Esophagus muscularis mucosa (tissue), 4 donors: Measurements from ENCODE around the gene ETV6. TPM values are rescaled to one million over a fixed set of nuclear protein-coding genes. Genes with fewer than 3 reads are reported as not detected.

Source experiments
- DNase-seq: peaks from one replicate; pipeline ENCODE4 v3.0.0-alpha.2; 2017; ENCODE audit errors: extremely low spot score
- H3K27ac ChIP-seq, 4 donors: fragments of 200-600 bp; sonication (generic); replicated peaks in 1 of 4; 1 replicate in 3 of 4; 2 replicates in 1 of 4; pipeline ENCODE4 v1.5.1; 2016 to 2019; ENCODE audit warnings: mild to moderate bottlenecking in 1 of 4
- H3K27me3 ChIP-seq, 4 donors: fragments of 200-600 bp; sonication (generic); one replicate each; pipeline versions ENCODE4 v1.5.1 to v1.6.0; 2016 to 2019
- H3K36me3 ChIP-seq, 4 donors: fragments of 200-600 bp; sonication (generic); one replicate each; pipeline ENCODE4 v1.5.1; 2016 to 2019
- H3K4me1 ChIP-seq, 4 donors: fragments of 200-600 bp; sonication (generic); one replicate each; pipeline ENCODE4 v1.5.1; 2016 to 2019
- H3K4me3 ChIP-seq, 4 donors: fragments of 200-600 bp; sonication (generic); 1 replicate in 2 of 4; 2 replicates in 2 of 4; pipeline ENCODE4 v1.5.1; 2016 to 2019; ENCODE audit warnings: mild to moderate bottlenecking in 4 of 4, moderate library complexity in 1 of 4
- H3K9me3 ChIP-seq, 4 donors: fragments of 200-600 bp; sonication (generic); 1 replicate in 3 of 4; 2 replicates in 1 of 4; pipeline ENCODE4 v1.5.1; 2016 to 2019
- EP300 ChIP-seq: sonication (generic); formaldehyde crosslinking; IDR thresholded peaks from one replicate; pipeline ENCODE4 v1.6.1; 2017; ENCODE audit warnings: antibody characterized with exemption
- POLR2A ChIP-seq: fragments of 450-650 bp; IDR thresholded peaks from one replicate; pipeline ENCODE4 v1.6.1; 2017; ENCODE audit warnings: antibody characterized with exemption, moderate library complexity, mild to moderate bottlenecking, low read depth
- POLR2AphosphoS5 ChIP-seq, 2 donors: sonication (generic); formaldehyde crosslinking; IDR thresholded peaks; one replicate each; pipeline ENCODE4 v1.6.1; 2017; ENCODE audit warnings: antibody characterized with exemption in 2 of 2
- WGBS: methylation state at CpG from one replicate; pipeline ENCODE4 v1.1.5; 2018; 5-methylcytosine and 5-hydroxymethylcytosine counted together
- intact Hi-C: fragments of 100-400 bp; cut with DNase I; formaldehyde crosslinking; loops from one replicate; pipeline ENCODE4 v1.15.1; 2023
- total RNA-seq, 4 donors: library from RNA; depleted of rRNA; stranded (reverse); fragments of >200 nt; gene quantifications; one replicate each; pipeline versions ENCODE4 v1.1.0 to v1.2.1, GENCODE V29; 2016
- TF ChIP-seq, protein P1 (sequence below), 3 experiments: fragments of 200-600 bp in 2 of 3; fragments of 450-650 bp in 1 of 3; sonication (generic) in 2 of 3; IDR thresholded peaks; one replicate each; pipeline ENCODE4 v1.5.1; 2017 to 2019; ENCODE audit warnings: antibody characterized with exemption in 3 of 3, mild to moderate bottlenecking in 2 of 3, moderate library complexity in 1 of 3

ETV6 gene
- total RNA-seq, 4 donors from 2014 or later = 22.4 to 29.6 (median 25.3) TPM

DNA sequence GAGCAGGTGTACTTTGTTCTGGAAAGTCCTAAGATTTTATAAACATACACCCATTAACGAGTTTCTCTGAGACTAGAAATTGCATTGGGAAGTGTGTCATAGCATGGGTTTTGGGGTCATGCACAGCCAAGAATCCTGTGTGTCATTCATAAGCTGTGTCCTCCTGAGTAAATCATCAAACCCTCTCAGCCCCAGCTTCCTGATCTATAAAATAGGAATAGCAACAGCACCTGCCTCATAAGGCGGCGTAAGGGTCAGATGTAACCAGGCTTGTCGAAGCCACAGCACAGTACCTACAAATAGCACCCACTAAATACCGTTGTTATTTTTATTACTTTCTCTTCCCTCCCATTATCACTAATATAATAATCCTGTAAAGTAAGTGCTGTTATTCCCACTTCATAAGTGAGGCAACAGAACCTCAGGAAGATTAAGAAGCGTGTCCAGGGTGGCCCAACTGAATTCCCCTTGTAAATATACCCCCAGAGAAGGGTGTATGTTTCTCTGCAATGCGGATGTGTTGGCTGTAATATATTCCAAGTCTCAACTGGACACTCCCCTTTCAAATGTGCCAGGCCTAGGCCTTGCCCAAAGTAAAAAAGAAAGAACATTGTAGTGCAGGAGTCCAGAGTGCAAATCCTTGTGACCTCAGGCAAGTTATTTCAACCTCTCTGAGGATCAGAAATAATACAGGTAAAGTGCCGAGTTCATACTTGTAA, 233.0 kb downstream of the ETV6 start:
- Histone ChIP-seq H3K4me3 (no peak overlapping the region), H3K4me1 (peaks cover 36 to 72% (median 64%) of the 10 kb centered on the region in 4 donors), H3K9me3 (no peaks in the 10 kb centered on the region), H3K36me3 (peaks cover 0 to 32% (median 29%) of the 10 kb centered on the region in 4 donors), H3K27ac (peak overlapping the region in 2 of 4 donors; percentile 13 to 23), H3K27me3 (no peaks in the 10 kb centered on the region)
- TF ChIP-seq, protein P1, sequence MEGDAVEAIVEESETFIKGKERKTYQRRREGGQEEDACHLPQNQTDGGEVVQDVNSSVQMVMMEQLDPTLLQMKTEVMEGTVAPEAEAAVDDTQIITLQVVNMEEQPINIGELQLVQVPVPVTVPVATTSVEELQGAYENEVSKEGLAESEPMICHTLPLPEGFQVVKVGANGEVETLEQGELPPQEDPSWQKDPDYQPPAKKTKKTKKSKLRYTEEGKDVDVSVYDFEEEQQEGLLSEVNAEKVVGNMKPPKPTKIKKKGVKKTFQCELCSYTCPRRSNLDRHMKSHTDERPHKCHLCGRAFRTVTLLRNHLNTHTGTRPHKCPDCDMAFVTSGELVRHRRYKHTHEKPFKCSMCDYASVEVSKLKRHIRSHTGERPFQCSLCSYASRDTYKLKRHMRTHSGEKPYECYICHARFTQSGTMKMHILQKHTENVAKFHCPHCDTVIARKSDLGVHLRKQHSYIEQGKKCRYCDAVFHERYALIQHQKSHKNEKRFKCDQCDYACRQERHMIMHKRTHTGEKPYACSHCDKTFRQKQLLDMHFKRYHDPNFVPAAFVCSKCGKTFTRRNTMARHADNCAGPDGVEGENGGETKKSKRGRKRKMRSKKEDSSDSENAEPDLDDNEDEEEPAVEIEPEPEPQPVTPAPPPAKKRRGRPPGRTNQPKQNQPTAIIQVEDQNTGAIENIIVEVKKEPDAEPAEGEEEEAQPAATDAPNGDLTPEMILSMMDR (IDR thresholded peaks at IDR 0.05) = no peak
- TF ChIP-seq POLR2AphosphoS5 (IDR thresholded peaks at IDR 0.05) (no peak), EP300 (no peak), POLR2A (no peak)
- intact Hi-C loops = loop anchor here (10.0 kb wide), 1 partner anchor 152 kb away; no protein-coding TSS in a partner anchor
- no peak for DNase-seq
- 89% methylated on average over 8 of the region's 8 CpGs for WGBS

DNA sequence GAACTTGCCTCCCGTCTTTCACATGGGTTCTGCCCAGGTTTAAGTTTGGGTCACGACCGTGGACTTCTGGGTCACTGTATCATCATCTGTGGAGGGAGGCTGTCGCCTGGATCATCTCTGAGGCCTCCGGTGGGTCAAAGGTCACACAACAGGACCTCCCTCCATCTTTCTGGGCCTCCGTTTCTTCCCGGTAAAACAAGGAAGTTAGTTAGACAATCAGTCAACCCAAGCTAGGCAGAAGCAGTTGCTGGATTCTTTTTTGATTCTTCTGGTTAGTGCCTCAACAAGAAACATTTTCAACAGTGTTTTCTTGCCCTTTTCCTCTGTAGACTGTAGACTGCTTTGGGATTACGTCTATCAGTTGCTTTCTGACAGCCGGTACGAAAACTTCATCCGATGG, 234.6 kb downstream of the ETV6 start:
- H3K27ac ChIP-seq = peak overlapping the region; percentile 56 to 68 (median 62)
- no peak for DNase-seq

DNA sequence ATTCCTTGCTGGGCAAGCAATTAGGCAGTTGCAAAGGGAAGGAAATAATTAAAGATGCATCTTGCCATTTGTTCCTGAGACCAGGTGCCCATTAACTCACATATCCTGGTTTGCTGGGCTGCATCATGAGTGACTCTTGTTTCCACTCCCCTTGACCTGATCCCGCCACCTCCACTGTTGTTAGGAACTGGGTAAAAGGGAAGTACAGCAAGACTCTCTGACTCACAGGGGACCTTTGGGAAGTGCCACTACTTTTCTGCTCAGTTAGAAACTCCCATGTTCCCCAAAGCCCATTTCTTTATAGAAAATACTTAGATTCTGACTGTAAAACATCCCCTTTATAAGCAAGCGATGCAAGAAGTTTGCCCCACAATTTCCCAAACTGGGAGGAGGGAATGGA, 235.2 kb downstream of the ETV6 start:
- TF ChIP-seq, protein P1 (IDR thresholded peaks at IDR 0.05) = no peak
- TF ChIP-seq EP300 = no peak
- no peak for TF ChIP-seq POLR2AphosphoS5 (IDR thresholded peaks at IDR 0.05)
- no peak for TF ChIP-seq POLR2A
- Histone ChIP-seq H3K9me3 (no peaks in the 10 kb centered on the region), H3K4me3 (no peak overlapping the region), H3K4me1 (peaks cover 20 to 49% (median 41%) of the 10 kb centered on the region in 4 donors), H3K36me3 (peaks cover 0 to 47% (median 44%) of the 10 kb centered on the region in 4 donors), H3K27me3 (no peaks in the 10 kb centered on the region), H3K27ac (peak overlapping the region; percentile 56 to 68 (median 62))
- DNase-seq = no peak
- 88% methylated on average over 2 of the region's 2 CpGs for WGBS
- intact Hi-C loops = loop anchor here (10.0 kb wide), 1 partner anchor 150 kb away; no protein-coding TSS in a partner anchor

More for the DNA sequence above, 234.6 kb downstream of the ETV6 start:
- 74% methylated on average over 11 of the region's 11 CpGs for WGBS
- no peaks in the 10 kb centered on the region for H3K9me3 ChIP-seq
- H3K27me3 ChIP-seq = no peaks in the 10 kb centered on the region
- no peak for TF ChIP-seq POLR2A
- TF ChIP-seq EP300 = no peak
- TF ChIP-seq POLR2AphosphoS5 (IDR thresholded peaks at IDR 0.05) = no peak
- TF ChIP-seq, protein P1 (IDR thresholded peaks at IDR 0.05) = no peak
- intact Hi-C loops = loop anchor here (10.0 kb wide), 1 partner anchor 151 kb away; no protein-coding TSS in a partner anchor
- no peak overlapping the region for H3K4me3 ChIP-seq
- peaks cover 0 to 47% (median 43%) of the 10 kb centered on the region in 4 donors for H3K36me3 ChIP-seq
- H3K4me1 ChIP-seq = peaks cover 20 to 55% (median 47%) of the 10 kb centered on the region in 4 donors

DNA sequence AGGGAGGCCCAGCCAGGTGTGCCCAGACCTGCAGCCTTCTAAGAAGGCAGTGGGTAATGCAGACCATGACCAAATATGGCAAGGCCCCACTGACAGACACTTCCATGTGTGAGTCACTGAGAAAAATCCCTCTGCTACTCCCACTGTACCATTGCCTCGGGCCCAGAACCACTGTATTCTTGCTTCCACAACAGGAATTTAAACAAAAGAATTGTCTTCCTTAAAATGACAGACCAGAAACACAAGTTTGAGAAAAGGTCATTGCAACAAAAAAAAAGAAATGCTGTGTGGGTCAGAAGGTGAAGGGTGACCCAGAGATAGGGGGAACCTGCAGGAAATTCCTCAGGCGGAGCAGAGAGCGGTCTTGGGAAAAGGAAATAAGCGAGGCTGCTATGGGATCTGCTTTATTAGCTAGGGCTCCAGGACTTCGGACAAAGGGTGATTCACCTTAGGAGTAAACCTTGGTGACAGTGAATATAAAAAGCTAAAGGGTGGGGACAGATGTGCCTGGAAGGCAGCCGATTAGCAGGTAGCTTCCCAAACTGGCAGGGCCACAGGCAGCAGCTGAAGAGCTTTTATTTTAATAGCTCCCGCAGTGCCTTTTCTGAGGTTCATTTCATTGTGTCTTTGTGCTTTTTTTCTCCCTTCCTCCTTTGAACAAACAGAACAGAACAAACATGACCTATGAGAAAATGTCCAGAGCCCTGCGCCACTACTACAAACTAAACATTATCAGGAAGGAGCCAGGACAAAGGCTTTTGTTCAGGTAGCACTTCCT, 236.0 kb downstream of the ETV6 start:
- peaks cover 20 to 48% (median 37%) of the 10 kb centered on the region in 4 donors for H3K4me1 ChIP-seq
- TF ChIP-seq POLR2AphosphoS5 (IDR thresholded peaks at IDR 0.05) (no peak), EP300 (no peak), POLR2A (no peak)
- TF ChIP-seq, protein P1 (IDR thresholded peaks at IDR 0.05) = no peak
- DNase-seq = no peak
- H3K9me3 ChIP-seq = no peaks in the 10 kb centered on the region
- H3K4me3 ChIP-seq = no peak overlapping the region
- intact Hi-C loops = loop anchor here (10.0 kb wide), 1 partner anchor 149 kb away; no protein-coding TSS in a partner anchor
- H3K27me3 ChIP-seq = no peaks in the 10 kb centered on the region
- WGBS = 68% methylated on average over 8 of the region's 8 CpGs
- peaks cover 0 to 47% (median 44%) of the 10 kb centered on the region in 4 donors for H3K36me3 ChIP-seq
- peak overlapping the region; percentile 56 to 68 (median 62) for H3K27ac ChIP-seq
